Activated CD4-positive, alpha-beta T cell treated with anti-CD3 and anti-CD28 coated beads, Interleukin-2, amount 50 U/mL, for 1 hour (primary cell): ENCODE measurements around the gene OSM.
A peak's percentile ranks its signal among the peaks of the same experiment; 100 is the strongest.

Experiments
- DNase-seq: peaks from one replicate; pipeline ENCODE4 v3.0.0-alpha.2; 2020

OSM gene

GRCh38 chr22:30261134-30261533 is 5.5 kb downstream of the OSM start:
- no peak for DNase-seq

- DNase-seq: no peak
Measured at GRCh38 chr22:30260682-30261081, 6.0 kb downstream of the OSM start.

GRCh38 chr22:30260276-30260675 is 6.4 kb downstream of the OSM start:
- no peak for DNase-seq

GRCh38 chr22:30254314-30254713 is 12.3 kb downstream of the OSM start:
- DNase-seq: no peak

DNA sequence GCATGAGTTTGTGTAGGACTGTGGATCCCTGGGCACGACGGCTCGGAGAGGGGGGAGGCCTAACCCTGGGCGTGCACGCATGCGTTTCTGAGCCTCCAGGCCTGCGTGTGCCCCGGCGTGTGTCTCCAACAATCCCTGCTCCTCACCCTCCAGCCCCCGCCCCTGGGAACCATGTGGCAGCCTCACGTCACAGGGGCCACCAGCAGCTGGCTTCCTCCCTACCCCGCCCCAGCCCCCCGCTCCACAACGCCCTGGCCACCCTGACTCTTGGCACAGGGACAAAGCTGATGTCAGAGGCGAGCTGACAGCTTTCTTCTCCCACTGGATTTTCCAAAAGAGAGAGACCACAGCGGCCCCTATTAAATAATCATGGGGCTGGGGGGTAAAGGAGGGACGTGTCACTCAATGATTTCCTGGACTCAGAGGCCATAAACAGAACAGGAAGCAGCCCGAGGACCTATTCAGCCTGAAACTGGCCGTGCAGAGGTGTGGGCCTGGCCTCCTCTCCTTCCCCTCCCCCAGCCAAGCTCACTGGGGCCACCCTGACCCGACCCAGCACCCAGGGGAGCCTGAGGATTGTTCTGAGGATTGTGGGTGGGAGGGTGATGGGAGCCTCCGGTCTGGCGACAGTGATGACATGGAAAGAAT is 13.3 kb downstream of the OSM start:
- no peak for DNase-seq

DNA sequence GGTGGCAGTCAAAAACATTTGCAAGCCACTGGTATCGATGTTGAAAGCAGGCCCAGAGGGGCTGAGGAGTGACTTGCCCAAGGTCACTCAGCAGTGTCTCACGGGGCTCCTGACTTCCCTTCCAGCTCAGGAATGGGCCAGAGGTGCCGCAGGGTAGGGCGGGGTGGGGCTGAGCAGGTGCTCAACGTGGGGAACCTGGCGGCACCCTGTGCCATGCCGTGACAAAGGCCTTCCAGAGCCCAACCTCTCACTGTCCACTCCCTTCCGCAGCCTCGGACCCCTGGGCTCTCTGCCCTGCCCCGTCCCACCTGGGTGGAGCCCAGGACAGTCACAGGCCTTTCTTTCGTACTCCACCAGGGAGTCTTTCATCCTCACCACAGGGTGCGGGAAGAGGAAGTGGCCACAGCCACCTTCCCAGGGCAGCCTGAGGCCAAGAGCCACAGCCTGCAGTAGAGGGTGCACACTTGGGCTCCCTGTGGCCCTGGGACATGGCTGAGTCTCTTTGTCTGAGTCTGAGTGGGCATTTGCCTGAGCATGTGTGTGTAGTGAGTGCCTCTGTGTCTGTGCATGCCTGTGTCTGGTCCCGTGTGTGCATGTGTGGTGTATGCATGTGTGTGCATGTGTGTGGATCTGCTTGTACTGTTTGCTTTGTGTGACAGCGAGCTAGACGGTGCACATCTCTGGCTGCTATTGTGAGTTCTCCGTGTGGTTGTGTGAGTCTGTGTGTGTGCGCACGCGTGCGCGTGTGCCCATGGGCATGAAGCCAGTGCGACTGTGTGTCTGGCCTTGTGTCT is 14.0 kb downstream of the OSM start:
- DNase-seq: no peak

DNA sequence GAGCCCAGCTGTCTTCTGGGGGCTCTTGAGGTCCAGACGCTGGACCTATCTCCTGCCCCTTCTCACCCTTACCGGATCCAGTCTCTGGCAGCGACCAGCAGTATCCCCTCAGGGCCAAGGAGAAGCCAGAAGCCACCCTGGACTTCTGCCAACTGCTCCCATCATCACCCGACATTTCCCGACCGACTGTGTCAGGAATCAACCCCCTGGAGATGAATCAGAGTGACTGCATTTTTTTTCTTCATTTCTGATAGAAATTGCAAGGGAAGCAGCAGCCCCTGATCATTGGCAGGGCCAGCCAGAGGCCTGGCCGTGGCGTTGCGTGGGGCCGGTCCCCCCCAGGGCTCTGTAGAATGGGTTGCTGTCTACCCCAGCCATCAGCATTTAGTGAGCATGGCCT is 14.9 kb downstream of the OSM start:
- DNase-seq: no peak

DNA sequence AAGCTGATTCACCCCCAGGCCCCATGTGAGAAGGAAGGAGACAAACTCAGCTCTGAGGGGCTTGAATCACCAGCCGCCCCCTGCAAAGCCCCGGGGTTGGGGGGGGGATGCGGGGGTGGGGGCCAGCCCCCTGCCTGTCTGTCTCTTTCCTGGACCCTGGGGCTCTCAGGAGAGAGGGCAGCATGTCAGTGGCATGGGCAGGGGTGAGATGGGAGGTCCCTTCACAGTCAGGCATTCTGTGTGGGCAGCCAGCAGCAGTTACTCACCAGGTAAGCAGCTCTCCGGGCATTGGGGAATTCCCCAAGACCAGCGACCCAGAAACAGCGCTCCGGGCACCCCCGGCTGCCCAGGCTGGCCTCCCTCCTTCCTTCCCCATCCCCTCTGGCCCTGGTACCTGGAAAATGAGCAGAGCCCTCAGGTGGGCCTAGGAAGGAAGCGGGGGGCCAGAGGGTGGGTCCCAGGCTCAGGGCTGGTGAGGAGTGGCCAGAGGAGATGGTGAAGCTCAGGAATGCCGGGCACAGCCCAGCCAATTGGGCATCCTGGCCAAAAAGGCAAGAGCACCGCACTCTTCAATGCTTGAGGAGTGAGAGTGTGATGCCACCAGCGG is 15.9 kb downstream of the OSM start:
- DNase-seq: no peak

- DNase-seq: no peak
Measured at GRCh38 chr22:30250039-30250565, 16.5 kb downstream of the OSM start.

GRCh38 chr22:30249049-30250038 is 17.3 kb downstream of the OSM start:
- DNase-seq: no peak

DNA sequence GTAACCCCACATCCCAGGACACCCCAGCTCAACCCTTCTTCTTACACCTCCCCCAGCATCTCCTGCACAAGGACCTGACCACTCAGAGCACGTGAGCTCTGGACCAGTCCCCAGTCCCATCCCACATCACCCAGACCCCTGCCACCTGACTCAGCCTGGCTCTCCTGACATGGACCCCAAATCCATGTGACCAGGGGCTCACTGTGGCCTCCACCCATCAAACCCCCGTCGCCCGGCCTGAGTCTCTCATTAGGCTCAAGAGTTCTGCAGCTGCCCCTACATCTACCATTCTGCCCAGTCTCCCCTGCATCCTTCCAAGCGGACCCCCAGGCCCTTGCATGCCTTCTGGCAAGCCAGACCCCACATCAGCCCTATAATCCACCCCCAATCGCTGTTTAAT is 18.2 kb downstream of the OSM start:
- no peak for DNase-seq

DNA sequence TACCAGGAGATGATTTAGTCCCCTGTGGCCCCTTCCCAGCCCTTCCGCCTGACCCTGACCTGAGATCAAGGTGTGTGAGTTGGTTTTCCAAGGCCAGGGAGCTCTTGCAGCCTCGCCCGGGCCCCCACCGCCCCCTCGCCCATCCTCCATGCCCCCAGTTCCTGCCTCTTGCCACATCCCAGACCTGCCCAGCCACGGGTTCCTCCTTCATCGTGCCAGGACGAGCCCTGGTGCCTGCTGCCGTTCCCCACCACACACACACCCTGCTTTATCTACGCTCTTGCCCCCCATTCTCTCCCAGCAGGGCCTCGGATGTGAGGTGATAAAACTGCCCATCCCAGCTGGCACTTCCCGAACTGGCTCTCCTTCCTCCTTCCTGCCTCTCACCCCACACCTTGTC is 18.7 kb downstream of the OSM start:
- no peak for DNase-seq

DNA sequence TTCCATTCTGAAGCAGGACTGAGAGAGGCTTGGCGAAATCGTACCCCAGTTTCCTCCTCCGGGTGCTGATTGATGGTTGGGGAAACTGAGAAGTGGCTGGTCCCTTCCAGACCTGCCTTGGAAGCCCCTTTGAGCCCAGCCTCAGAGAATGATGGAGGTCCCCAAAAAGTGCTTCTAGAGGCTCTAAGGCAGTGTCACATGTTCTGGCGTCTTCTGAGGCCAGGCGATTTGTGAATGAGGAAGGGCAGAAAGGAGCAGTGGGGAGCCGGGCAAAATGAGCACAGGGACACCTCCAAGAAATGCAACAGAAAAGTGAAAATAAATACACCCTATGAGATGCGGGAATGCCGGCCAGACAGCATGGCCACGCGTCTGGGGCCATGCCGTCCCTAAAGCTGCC is 19.1 kb downstream of the OSM start:
- no peak for DNase-seq

DNA sequence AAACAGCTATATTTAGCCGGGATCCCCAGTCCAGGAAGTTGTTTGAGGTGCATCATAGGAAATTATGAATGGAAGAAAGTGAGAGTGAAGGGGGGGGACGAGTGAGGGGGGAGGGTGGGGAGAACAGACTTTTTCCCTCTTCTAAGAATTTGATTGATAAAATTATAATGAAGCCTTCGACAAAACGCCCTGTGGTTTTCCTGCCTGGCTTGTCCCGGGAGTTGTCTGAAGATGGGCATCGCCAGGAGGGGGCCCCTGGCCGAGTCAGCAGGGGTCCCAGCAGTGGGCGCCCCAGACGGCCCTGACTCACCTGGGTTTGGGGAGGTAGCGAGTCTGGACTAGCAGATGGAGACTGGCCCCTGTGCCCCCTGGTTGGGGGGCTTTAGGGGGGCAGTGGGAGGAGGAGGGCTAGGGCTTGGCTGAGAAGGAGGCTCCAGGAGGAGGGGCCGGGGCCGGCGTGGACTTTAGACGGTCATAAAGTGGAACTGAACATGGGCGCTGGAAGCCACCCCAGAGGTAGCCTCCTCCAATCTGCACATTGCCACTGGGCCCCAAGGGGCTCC is 19.8 kb downstream of the OSM start:
- no peak for DNase-seq

DNA sequence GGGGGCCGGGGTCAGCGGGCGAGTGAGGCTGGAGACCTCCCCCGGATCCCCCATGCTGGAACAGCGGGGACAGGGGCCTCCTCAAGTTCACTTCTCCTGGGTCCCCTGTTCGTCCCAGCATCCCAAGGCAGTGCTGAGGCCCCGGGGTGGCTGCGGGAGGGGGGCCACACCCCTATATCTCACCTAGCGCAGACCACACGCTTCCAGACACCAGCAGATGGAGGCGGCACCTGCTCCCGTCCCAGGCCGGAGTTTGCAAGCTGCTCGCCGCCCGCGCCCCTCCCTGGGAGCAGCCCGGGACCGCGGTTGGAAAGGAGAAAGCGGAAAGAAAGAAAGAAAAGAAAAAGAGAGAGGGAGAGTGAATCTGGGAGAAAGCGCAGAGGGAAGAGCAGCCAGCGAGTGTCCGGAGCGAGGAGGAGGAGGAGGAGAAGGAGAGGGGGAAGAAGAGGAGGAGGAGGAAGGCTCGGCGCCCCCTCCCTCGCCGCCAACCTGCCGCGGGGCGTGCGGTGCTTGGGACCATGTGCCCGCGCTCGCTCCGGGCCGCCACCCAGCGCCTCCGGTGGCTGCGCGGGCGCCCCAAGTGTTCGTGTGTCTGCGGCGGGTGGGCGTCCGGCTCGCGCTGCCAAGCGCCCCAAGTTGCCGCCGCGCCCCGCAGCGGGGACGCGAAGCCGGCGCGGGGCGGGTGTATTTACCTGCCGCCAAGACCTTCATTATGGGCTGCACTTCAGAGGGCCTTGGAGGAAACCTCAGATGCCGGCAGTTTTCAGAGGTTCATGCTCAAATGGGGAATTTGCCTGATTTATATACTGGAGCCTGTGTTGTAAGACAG is 20.5 kb downstream of the OSM start, which contains the start of gene LIF:
LIF (minus strand) TSS at position 775 of the 829 bp plus-strand sequence; CDS start at position 711, 64 bp downstream.
- peak; percentile 54 for DNase-seq

- DNase-seq: no peak
Measured at GRCh38 chr22:30245181-30245984, 21.3 kb downstream of the OSM start.

DNA sequence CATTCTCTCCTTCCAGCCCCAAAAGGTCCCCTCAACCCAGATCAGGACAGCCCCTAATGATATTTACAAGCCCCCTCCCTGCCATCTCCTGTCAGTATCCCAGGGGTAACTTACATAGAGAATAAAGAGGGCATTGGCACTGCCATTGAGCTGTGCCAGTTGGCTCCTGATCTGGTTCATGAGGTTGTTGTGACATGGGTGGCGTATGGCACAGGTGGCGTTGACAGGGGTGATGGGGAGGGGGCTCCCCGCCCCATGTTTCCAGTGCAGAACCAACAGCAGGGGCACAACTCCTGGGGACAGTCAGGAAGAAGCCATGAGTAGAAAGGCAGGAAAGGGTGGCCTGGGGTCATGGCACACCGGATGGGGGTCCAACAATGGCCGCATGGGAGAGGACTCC is 22.0 kb downstream of the OSM start:
- no peak for DNase-seq

- no peak for DNase-seq
Measured at GRCh38 chr22:30244066-30244465, 22.6 kb downstream of the OSM start.

- DNase-seq: no peak
Measured at GRCh38 chr22:30243661-30244060, 23.0 kb downstream of the OSM start.

DNA sequence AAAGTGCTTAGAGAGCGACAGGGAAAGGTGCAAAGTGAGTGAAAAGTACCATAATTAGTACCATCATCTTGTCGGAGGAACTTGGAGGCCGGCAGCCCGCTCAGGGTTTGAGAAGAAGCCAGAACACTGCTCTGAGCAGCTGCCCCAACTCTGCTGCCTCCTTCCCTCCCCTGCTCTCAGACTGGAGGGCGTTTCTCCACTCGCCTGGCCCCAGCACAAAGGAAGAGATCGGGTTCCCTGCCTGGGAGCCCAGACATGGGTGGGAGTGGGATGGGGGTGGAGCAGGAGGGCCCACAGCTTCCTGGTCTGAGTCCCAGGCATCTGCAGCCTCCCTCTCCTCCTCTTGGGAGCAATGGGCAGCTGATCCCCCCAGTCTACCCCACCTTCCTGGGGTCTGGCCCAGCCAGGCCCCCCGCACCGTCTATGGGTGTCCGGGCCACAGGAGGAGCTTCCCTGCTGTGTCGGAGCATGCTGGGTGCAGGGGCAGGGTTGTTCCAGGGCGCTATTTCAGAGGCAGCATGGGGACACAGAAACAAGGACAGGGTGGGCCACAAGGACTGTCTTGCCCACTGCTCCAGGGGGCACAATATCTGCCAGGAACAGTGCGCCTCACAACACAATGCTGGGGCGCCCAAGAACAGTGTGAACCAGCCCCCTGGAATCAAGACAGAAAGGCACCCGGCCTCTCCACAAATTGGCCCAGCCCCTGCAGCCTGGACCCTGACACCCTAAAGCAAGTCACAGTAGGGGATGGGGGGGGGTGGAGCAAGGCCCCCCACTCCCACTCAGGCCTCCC is 24.9 kb downstream of the OSM start:
- no peak for DNase-seq
